HG03378 (cell line): ENCODE data around the gene APH1B.
"Not testable (repeated sequence)": the region's sequence is repeated elsewhere in the genome, so short reads cannot be mapped to it uniquely, and the experiment has no call there.

Experiments used
- ATAC-seq: cut with Tn5 transposase; IDR thresholded peaks from one replicate; pipeline ENCODE4 v1.9.1; 2021; ENCODE audit warnings: mild to moderate bottlenecking, moderate library complexity; ENCODE audit not compliant: unreplicated experiment

The APH1B gene

GRCh38 chr15:63329567-63330350 lies 52.4 kb downstream of the APH1B start:
- ATAC-seq, result no peak

- no peak for ATAC-seq
Observed at GRCh38 chr15:63330926-63331325, 53.5 kb downstream of the APH1B start.

- no peak for ATAC-seq
Observed at GRCh38 chr15:63331456-63331855, 54.1 kb downstream of the APH1B start.

GRCh38 chr15:63332367-63333124 lies 55.1 kb downstream of the APH1B start:
- no peak for ATAC-seq

GRCh38 chr15:63334821-63335220 lies 57.4 kb downstream of the APH1B start:
- no peak for ATAC-seq

- no peak for ATAC-seq
Observed at GRCh38 chr15:63335543-63336240, 58.3 kb downstream of the APH1B start.

GRCh38 chr15:63337046-63337445 lies 59.6 kb downstream of the APH1B start:
- no peak for ATAC-seq

- no peak for ATAC-seq
Observed at GRCh38 chr15:63338170-63338569, 60.8 kb downstream of the APH1B start.

- ATAC-seq, result no peak
Observed at GRCh38 chr15:63339006-63339766, 61.8 kb downstream of the APH1B start.

- no peak for ATAC-seq
Observed at GRCh38 chr15:63339836-63340235, 62.4 kb downstream of the APH1B start.

- ATAC-seq, result no peak
Observed at GRCh38 chr15:63340353-63340752, 62.9 kb downstream of the APH1B start.

- ATAC-seq, result no peak
Observed at GRCh38 chr15:63340878-63341277, 63.5 kb downstream of the APH1B start.

GRCh38 chr15:63341898-63342297 lies 64.5 kb downstream of the APH1B start:
- ATAC-seq, result no peak

- ATAC-seq, result not testable (repeated sequence)
Observed at GRCh38 chr15:63342996-63343562, 65.7 kb downstream of the APH1B start.

- no peak for ATAC-seq
Observed at GRCh38 chr15:63344731-63345390, 67.5 kb downstream of the APH1B start.

GRCh38 chr15:63345391-63345752 lies 68.0 kb downstream of the APH1B start:
- no peak for ATAC-seq

GRCh38 chr15:63347074-63347857 lies 69.9 kb downstream of the APH1B start:
- no peak for ATAC-seq

GRCh38 chr15:63348392-63348791 lies 71.0 kb downstream of the APH1B start:
- no peak for ATAC-seq

GRCh38 chr15:63349156-63349555 lies 71.8 kb downstream of the APH1B start:
- ATAC-seq, result no peak
